Measurements from ENCODE around the gene APEX1. TPM values are rescaled to one million over a fixed set of nuclear protein-coding genes. Genes with fewer than 3 reads are reported as not detected.
"Not testable (repeated sequence)": the region's sequence is repeated elsewhere in the genome, so short reads cannot be mapped to it uniquely, and the experiment has no call there.

The APEX1 gene
- total RNA-seq, 1 experiment from 2014 or later = 106 TPM

- no peak for DNase-seq
- H3K27me3 ChIP-seq (ENCODE audit: control insufficient read depth, insufficient read depth, low read length) = no peaks in the 10 kb centered on the region
- H3K36me3 ChIP-seq (replicated peaks; ENCODE audit: control insufficient read depth, insufficient read depth, low read length) = no peaks in the 10 kb centered on the region
- no peak overlapping the region for H3K4me3 ChIP-seq (ENCODE audit: insufficient read depth, low read depth, low read length)
Measured at GRCh38 chr14:20501346-20501745, 46.3 kb downstream of the APEX1 start.

- no peaks in the 10 kb centered on the region for H3K27me3 ChIP-seq (ENCODE audit: control insufficient read depth, insufficient read depth, low read length)
Measured at GRCh38 chr14:20503898-20504297, 48.9 kb downstream of the APEX1 start.

GRCh38 chr14:20506276-20506675 is 51.2 kb downstream of the APEX1 start:
- H3K36me3 ChIP-seq (replicated peaks; ENCODE audit: control insufficient read depth, insufficient read depth, low read length); DNase-seq; H3K27me3 ChIP-seq (ENCODE audit: control insufficient read depth, insufficient read depth, low read length); H3K4me3 ChIP-seq (ENCODE audit: insufficient read depth, low read depth, low read length): not testable (repeated sequence)

More at GRCh38 chr14:20503898-20504297, 48.9 kb downstream of the APEX1 start:
- DNase-seq = no peak
- Histone ChIP-seq H3K4me3 (ENCODE audit: insufficient read depth, low read depth, low read length) (no peak overlapping the region), H3K36me3 (replicated peaks; ENCODE audit: control insufficient read depth, insufficient read depth, low read length) (no peaks in the 10 kb centered on the region)

DNA sequence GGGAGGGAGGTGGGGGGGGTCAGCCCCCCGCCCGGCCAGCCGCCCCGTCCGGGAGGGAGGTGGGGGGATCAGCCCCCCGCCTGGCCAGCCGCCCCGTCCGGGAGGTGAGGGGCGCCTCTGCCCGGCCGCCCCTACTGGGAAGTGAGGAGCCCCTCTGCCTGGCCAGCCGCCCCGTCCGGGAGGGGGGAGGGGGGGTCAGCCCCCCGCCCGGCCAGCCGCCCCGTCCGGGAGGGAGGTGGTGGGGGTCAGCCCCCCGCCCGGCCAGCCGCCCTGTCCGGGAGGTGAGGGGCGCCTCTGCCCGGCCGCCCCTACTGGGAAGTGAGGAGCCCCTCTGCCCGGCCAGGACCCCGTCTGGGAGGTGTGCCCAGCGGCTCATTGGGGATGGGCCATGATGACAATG is 51.7 kb downstream of the APEX1 start:
- not testable (repeated sequence) for DNase-seq; H3K4me3 ChIP-seq (ENCODE audit: insufficient read depth, low read depth, low read length); H3K36me3 ChIP-seq (replicated peaks; ENCODE audit: control insufficient read depth, insufficient read depth, low read length); H3K27me3 ChIP-seq (ENCODE audit: control insufficient read depth, insufficient read depth, low read length)

Other genes with a start within 250 kb of the APEX1 start
- gene OR11H6, start 231.5 kb upstream of the APEX1 start, total RNA-seq (2014; rRNA removed; shearing (Covaris generic)) = not detected in 2 replicates
- gene OR11H7, start 226.2 kb upstream of the APEX1 start, total RNA-seq (2014; rRNA removed; shearing (Covaris generic)) = not detected in 2 replicates
- gene OR11H4, start 215.9 kb upstream of the APEX1 start, total RNA-seq (2014; rRNA removed; shearing (Covaris generic)) = not detected in 2 replicates
- gene TTC5, start 149.3 kb upstream of the APEX1 start, total RNA-seq (2014; rRNA removed; shearing (Covaris generic)) = 13.4 and 15.3 TPM in 2 replicates
- gene CCNB1IP1, start 121.9 kb upstream of the APEX1 start, total RNA-seq (2014; rRNA removed; shearing (Covaris generic)) = 174 and 295 TPM in 2 replicates
- gene PARP2, start 111.6 kb upstream of the APEX1 start, total RNA-seq (2014; rRNA removed; shearing (Covaris generic)) = 26.5 and 31.6 TPM in 2 replicates
- gene TEP1, start 41.7 kb upstream of the APEX1 start, total RNA-seq (2014; rRNA removed; shearing (Covaris generic)) = 10.5 and 12.6 TPM in 2 replicates
- 0.28 TPM in 1 of 2 replicates, not detected in the other for gene KLHL33, start 19.1 kb upstream of the APEX1 start, total RNA-seq (2014; rRNA removed; shearing (Covaris generic))
- gene OSGEP, start 414 bp upstream of the APEX1 start, total RNA-seq (2014; rRNA removed; shearing (Covaris generic)) = 58.4 and 62.6 TPM in 2 replicates
- gene PIP4P1, start 6.2 kb downstream of the APEX1 start, total RNA-seq (2014; rRNA removed; shearing (Covaris generic)) = 33.6 and 36.1 TPM in 2 replicates
- 244 and 255 TPM in 2 replicates for gene PNP, start 14.2 kb downstream of the APEX1 start, total RNA-seq (2014; rRNA removed; shearing (Covaris generic))
- gene RNASE10, start 50.3 kb downstream of the APEX1 start, total RNA-seq (2014; rRNA removed; shearing (Covaris generic)) = not detected in 2 replicates
- gene RNASE9, start 105.8 kb downstream of the APEX1 start, total RNA-seq (2014; rRNA removed; shearing (Covaris generic)) = not detected in 2 replicates
- not detected in 2 replicates for gene RNASE11, start 132.8 kb downstream of the APEX1 start, total RNA-seq (2014; rRNA removed; shearing (Covaris generic))
- not detected in 2 replicates for gene RNASE12, start 136.2 kb downstream of the APEX1 start, total RNA-seq (2014; rRNA removed; shearing (Covaris generic))
- not detected in 2 replicates for gene OR6S1, start 186.5 kb downstream of the APEX1 start, total RNA-seq (2014; rRNA removed; shearing (Covaris generic))
- 15.8 and 20.5 TPM in 2 replicates for gene RNASE4, start 229.3 kb downstream of the APEX1 start, total RNA-seq (2014; rRNA removed; shearing (Covaris generic))
- gene ANG, start 233.5 kb downstream of the APEX1 start, total RNA-seq (2014; rRNA removed; shearing (Covaris generic)) = 19.4 and 23.5 TPM in 2 replicates

Data from H7 (cell line).